GM18499 (cell line): ENCODE data around the gene ADAMTS2.

Source experiments
- ATAC-seq: cut with Tn5 transposase; IDR thresholded peaks from one replicate; pipeline ENCODE4 v1.9.1; 2021; ENCODE audit warnings: moderate number of reproducible peaks; ENCODE audit not compliant: insufficient read depth, unreplicated experiment

Gene ADAMTS2

DNA sequence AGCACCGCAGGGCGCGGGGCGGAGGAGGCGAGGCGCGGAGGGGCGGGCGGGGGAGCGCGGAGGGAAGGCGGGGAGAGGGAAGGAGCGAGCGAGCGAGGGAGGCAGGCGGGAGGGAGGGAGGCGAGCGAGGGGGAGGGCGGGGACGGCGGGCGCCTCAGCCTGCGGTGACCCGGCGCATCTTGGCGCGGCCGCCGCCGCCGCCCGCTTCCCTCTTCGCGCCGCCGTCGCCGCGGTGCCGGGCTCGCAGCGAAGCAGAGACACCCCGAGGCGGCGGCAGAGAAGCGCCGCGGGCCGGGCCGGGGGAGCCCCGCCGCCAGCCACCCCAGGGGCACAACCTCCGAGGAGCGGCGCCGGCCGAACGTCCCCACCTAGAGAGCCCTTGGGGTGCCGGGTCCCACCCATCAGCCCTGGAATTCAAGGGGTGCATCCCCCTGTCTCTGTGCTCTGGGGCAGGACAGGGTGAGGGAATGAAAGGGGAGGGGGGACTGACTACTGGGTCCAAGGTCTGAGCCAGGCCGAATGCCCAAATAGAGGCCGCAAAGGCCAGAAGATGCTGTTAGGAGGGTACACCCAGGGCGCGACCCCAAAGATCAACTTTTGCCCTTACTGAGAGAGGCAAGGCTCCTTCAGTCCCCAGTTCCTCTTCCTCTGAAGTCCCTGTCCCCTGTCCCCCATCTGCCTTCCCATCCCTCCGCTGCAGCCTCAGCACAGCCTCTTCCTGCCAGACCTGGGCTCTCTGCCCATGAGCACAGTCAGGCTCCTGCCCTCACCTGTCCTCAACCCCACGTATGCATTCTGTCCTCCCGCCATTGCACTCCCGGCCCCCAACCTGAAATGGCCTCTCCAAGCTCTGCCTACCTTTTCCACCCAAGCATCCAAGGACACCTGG is at the start of gene ADAMTS2:
Gene ADAMTS2 (minus strand): TSS at position 29 of the 889 bp plus-strand sequence. CDS start 133 bp downstream, outside the sequence.
- no peak for ATAC-seq

DNA sequence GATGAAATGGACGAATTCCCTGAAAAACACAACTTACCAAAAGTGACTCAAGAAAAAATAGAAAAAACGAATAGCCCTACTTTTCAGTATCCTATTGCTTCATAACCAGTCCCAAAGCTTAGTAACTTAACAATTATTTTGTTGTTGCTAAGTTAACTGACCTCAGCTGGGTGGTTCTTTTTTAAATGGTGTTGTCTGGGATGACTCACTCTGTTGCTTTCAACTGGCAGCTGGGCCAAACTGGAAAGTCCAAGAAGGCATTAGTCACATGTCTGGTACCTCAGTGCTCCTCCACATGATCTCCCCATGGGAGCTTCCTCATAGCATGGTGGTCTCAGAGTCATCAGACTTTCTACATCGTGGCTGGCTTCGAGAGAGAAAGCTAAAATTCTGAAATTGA is 47.8 kb upstream of the ADAMTS2 start:
- ATAC-seq = no peak

GRCh38 chr5:179387151-179388110 is 42.2 kb upstream of the ADAMTS2 start:
- no peak for ATAC-seq

GRCh38 chr5:179385914-179386313 is 40.7 kb upstream of the ADAMTS2 start:
- no peak for ATAC-seq

GRCh38 chr5:179382486-179382885 is 37.2 kb upstream of the ADAMTS2 start:
- ATAC-seq = no peak

DNA sequence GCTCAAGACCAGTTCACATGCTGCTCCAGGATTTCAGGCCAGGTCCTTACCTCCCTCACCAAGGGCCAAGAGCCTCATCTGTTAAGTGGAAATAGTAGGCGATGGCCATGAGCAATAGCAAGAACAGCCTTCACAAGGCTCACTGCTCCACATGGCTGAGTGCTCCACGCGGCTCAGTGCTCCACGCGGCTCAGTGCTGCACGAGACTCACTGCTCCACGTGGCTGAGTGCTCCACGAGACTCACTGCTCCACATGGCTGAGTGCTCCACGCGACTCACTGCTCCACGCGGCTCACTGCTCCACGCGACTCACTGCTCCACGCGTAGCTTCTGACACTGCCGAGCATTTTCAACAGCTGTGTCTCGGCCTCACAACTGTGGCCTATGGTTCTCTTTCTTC is 36.4 kb upstream of the ADAMTS2 start:
- no peak for ATAC-seq

DNA sequence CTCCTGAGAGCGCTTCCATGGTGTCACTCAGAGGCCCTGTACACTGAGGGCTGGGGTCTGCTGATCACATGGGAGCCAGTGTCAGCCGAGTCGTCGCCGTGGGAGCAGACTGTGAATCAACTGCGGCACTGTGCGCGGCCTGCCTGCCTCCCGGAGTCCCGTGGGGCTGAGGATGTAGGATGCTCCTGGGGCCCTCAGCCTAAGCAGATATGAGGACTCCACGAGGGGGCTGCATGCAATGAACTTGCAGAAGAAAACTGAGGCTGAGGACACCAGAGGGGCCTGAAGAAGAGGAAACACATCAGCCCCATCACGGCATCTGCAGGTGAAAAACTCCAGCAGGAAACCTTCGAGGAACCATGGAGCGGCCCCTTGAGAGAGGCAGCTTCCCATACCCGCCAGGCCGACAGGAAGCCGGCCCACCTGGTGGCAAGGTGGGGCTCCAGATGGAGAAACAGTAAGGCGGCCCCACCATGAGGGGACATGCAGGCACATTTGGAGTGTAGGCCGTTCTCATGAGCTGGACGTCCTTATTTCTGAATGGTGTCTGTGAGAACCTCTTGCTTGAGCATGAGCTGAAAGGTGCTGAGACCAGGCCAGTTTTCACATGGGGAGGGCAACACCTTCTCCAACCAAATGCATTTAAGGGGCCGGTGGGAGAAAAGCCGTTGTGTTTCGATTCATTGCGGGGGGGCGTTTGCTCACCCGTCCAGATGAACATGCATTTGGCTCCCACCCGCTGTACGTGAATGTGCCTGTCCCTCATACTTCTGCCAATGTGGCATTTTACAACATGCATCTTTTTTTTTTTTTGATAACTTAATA is 35.2 kb upstream of the ADAMTS2 start:
- no peak for ATAC-seq

DNA sequence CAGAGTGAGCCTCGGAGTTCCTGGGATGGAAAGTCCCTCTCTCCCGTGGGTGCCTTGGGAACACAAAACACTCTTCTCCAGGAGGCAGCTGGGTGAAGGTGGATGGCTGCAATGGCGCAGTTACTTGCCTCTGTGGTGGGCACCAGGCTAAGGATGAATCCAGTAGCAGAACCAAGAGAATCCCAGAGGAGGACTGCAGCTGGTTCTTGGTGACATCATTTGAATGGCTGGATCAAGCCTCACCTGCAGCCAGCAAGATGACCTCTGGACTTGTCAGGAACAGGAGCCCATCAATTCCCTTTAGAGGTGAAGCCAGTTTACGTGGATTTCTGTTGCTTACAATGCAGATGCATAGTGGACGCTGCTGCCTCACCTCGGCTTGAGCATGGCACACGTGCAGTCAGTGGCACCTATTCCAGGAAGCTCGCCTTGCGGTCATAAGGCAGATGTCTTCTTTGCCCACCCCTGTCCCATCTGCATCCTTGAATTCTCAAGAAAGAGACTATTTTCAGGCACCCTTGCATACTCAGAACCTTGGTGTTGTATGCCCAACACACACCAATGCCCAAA is 34.1 kb upstream of the ADAMTS2 start:
- ATAC-seq = no peak

GRCh38 chr5:179378441-179379271 is 33.4 kb upstream of the ADAMTS2 start:
- no peak for ATAC-seq

DNA sequence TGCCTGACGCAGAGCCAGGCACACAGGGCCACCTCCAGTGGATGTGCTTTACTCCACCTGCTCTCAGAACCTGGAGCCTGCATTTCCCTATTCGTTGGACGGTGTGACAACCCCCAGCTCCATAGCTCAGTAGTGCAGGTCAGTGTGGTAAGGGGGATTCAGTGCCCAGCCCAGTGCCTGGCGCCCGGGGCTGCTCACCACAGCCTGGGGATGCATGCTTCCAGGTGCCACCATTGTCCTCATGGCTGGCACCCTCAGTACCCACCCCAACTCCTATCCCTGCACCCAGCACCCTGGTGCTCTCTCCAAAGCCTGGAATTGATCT is 32.8 kb upstream of the ADAMTS2 start:
- ATAC-seq = no peak

GRCh38 chr5:179377421-179378115 is 32.3 kb upstream of the ADAMTS2 start:
- no peak for ATAC-seq

GRCh38 chr5:179376701-179377420 is 31.6 kb upstream of the ADAMTS2 start:
- no peak for ATAC-seq

GRCh38 chr5:179375831-179376365 is 30.6 kb upstream of the ADAMTS2 start:
- no peak for ATAC-seq

DNA sequence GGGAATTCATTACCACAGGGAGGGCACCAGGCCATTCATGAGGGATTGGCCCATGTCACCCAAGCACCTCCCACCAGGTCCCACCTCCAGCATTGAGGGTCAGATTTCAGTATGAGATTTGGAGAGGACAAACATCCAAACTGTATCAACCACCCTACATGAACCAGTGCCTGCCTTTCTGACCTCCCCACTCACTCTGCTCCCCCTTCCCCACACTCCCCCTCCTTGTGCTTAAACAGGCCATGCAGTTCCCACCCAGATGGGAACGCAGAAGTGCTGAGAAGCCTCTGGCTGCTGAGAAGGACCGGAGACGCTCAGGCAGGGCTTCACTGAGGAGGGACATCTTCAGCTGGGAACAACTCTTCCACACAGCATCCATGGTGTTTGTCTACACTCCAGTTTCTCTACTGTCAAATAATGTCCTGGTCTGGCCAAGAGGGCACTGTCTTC is 30.0 kb upstream of the ADAMTS2 start:
- no peak for ATAC-seq

DNA sequence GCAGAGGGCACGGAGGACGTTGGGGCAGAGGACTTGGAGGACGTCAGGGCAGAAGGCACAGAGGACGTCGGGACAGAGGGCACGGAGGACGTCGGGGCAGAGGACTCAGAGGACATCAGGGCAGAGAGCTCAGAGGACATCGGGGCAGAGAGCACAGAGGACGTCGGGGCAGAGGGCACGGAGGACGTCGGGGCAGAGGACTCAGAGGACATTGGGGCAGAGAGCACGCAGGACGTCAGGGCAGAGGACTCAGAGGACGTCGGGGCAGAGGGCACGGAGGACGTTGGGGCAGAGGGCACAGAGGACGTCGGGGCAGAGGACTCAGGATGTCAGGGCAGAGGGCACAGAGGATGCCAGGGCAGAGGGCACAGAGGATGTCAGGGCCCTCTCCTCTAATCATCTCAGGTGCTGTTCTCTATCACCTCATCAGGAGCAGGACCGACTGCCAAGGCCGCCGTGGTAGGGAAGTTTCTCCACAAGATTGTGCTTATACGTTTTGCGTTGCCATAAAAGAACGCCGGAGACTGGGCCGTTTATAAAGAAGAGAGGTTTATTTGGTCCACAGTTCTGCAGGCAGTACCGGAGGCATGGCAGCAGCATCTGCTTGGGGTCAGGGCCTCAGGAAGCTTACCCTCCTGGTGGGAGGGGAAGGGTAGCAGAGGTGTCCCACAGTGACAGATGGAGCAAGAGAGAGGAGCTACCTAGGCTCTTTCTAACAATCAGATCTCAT is 29.4 kb upstream of the ADAMTS2 start:
- ATAC-seq = no peak

DNA sequence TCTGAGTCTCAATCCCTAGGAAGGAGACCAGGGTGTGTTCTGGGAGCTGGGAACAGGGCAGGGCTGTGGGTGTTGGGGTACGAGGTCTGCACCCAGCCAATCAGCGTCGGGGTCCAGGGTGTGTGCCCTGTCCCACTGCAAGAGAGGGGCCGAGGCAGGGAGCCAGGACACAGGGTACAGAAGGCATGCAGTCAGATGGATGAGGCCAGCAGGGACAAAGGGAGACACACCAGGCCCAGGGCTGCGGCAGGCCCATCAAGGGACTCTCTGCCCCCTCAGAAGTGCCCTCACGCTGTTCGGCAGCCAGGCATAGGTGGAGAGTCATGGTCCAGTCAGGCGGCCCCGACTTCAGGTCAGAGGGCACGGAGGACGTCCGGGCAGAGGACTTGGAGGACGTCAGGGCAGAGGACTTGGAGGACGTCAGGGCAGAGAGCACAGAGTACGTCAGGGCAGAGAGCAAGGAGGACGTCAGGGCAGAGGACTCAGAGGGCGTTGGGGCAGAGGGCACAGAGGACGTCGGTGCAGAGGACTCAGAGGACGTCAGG is 28.8 kb upstream of the ADAMTS2 start:
- ATAC-seq = no peak
